A549 (cell line): Measurements from ENCODE around the gene MAGIX. TPM values are rescaled to one million over a fixed set of nuclear protein-coding genes. Genes with fewer than 3 reads are reported as not detected.
"Not testable (repeated sequence)": the region's sequence is repeated elsewhere in the genome, so short reads cannot be mapped to it uniquely, and the experiment has no call there.

ENCODE experiments used
- ATAC-seq, 2 experiments: fragments of 200-7000 bp in 1 of 2; fragments of >200 bp in 1 of 2; cut with Nextera tagmentation in 1 of 2; cut with Tn5 transposase in 1 of 2; 3 replicates each; pipeline versions ENCODE4 v1.8.0 to v1.9.1; 2018 to 2020; ENCODE audit warnings: mild to moderate bottlenecking in 1 of 2, moderate library complexity in 1 of 2
- CTCF ChIA-PET: fragments of 300-600 bp; sonication (Branson Sonifier 250); formaldehyde crosslinking; extraction: SDS; loops from one replicate; lab custom pipeline; 2021; ENCODE audit warnings: antibody characterized with exemption, inconsistent platforms; lab: Yijun Ruan, JAX
- POLR2A ChIA-PET: fragments of 350-600 bp; formaldehyde crosslinking; extraction: SDS; loops from one replicate; lab custom pipeline; 2021; ENCODE audit warnings: antibody characterized with exemption, inconsistent platforms; lab: Yijun Ruan, JAX
- DNase-seq, 2 experiments: peaks; one replicate each; pipeline versions ENCODE4 v3.0.0 to v3.0.0-alpha.2; 2011 to 2016; ENCODE audit warnings: low read depth in 1 of 2, low spot score in 1 of 2
- FAIRE-seq: peaks from 2 replicates; lab custom pipeline; 2011; peaks lifted over from hg19 to GRCh38; lab: Jason Lieb, UNC
- H3K27ac ChIP-seq, 2 experiments: fragments of >200 bp; sonication (Bioruptor Twin); formaldehyde crosslinking; 3 replicates each; pipeline ENCODE4 v1.5.1; 2016 to 2017
- H3K4me1 ChIP-seq: fragments of >200 bp; sonication (Bioruptor Twin); formaldehyde crosslinking; 3 replicates; pipeline ENCODE4 v1.6.1; 2016
- H3K4me2 ChIP-seq: fragments of >200 bp; sonication (Bioruptor Twin); formaldehyde crosslinking; 3 replicates; pipeline ENCODE4 v1.6.1; 2016
- H3K4me3 ChIP-seq: fragments of >200 bp; sonication (Bioruptor Twin); formaldehyde crosslinking; 3 replicates; pipeline ENCODE4 v1.5.1; 2016
- H3K9me3 ChIP-seq: fragments of >200 bp; sonication (Bioruptor Twin); formaldehyde crosslinking; 3 replicates; pipeline ENCODE4 v1.6.1; 2016
- ATOH8 ChIP-seq: fragments of 250-450 bp; sonication (Bioruptor Pico); IDR thresholded peaks from 2 replicates; pipeline ENCODE4 v1.5.0; 2020; ENCODE audit warnings: low read depth, mild to moderate bottlenecking, moderate library complexity
- BCL3 ChIP-seq: fragments of >200 bp; sonication (Bioruptor Twin); formaldehyde crosslinking; IDR thresholded peaks from 3 replicates; pipeline ENCODE4 v1.6.1; 2016
- BHLHE40 ChIP-seq: IDR thresholded peaks from 2 replicates; pipeline ENCODE4 v1.6.1; 2012; ENCODE audit warnings: low read depth, low read length, inconsistent platforms
- CEBPB ChIP-seq, 2 experiments: fragments of >200 bp in 1 of 2; sonication (Bioruptor Twin) in 1 of 2; formaldehyde crosslinking in 1 of 2; IDR thresholded peaks; 2 replicates each; pipeline ENCODE4 v1.6.1; 2012 to 2016
- CHD4 ChIP-seq: fragments of 200-600 bp; sonication (generic); IDR thresholded peaks from 2 replicates; pipeline ENCODE4 v1.6.1; 2016; ENCODE audit warnings: antibody characterized with exemption, mild to moderate bottlenecking, borderline replicate concordance
- CTCF ChIP-seq: fragments of >200 bp; sonication (Bioruptor Twin); formaldehyde crosslinking; IDR thresholded peaks from 3 replicates; pipeline ENCODE4 v1.5.1; 2016
- EHMT2 ChIP-seq: fragments of 200-600 bp; sonication (generic); IDR thresholded peaks from 2 replicates; pipeline ENCODE4 v1.6.1; 2016; ENCODE audit warnings: antibody characterized with exemption, low read depth, mild to moderate bottlenecking, moderate library complexity
- ESRRA ChIP-seq: fragments of 150-350 bp; IDR thresholded peaks from 2 replicates; pipeline ENCODE4 v1.6.1; 2014; ENCODE audit warnings: mild to moderate bottlenecking, low read length, borderline replicate concordance
- HOXB5 ChIP-seq: fragments of 250-450 bp; sonication (Bioruptor Pico); IDR thresholded peaks from 2 replicates; pipeline ENCODE4 v1.5.0; 2020; ENCODE audit warnings: mild to moderate bottlenecking, moderate library complexity
- JUNB ChIP-seq: fragments of >200 bp; sonication (Bioruptor Twin); formaldehyde crosslinking; IDR thresholded peaks from 2 replicates; pipeline ENCODE4 v1.6.1; 2016
- KDM5A ChIP-seq: fragments of 200-600 bp; sonication (generic); IDR thresholded peaks from 2 replicates; pipeline ENCODE4 v1.6.1; 2016; ENCODE audit warnings: antibody characterized with exemption, mild to moderate bottlenecking
- MAX ChIP-seq: IDR thresholded peaks from 2 replicates; pipeline ENCODE4 v1.6.1; 2012
- POLR2A ChIP-seq: IDR thresholded peaks from 2 replicates; pipeline ENCODE4 v1.6.1; 2012; ENCODE audit warnings: mild to moderate bottlenecking, low read length
- RAD21 ChIP-seq, 2 experiments: fragments of >200 bp in 1 of 2; sonication (Bioruptor Twin) in 1 of 2; formaldehyde crosslinking in 1 of 2; IDR thresholded peaks in 1 of 2; conservative IDR thresholded peaks in 1 of 2; 2 replicates in 1 of 2; 3 replicates in 1 of 2; pipeline ENCODE4 v1.6.1; 2012 to 2018; ENCODE audit warnings: inconsistent platforms in 1 of 2
- RARB ChIP-seq: fragments of 250-450 bp; sonication (Bioruptor Pico); IDR thresholded peaks from 2 replicates; pipeline ENCODE4 v1.8.0; 2021; ENCODE audit warnings: mild to moderate bottlenecking, moderate library complexity
- RCOR1 ChIP-seq: fragments of 150-350 bp; IDR thresholded peaks from 2 replicates; pipeline ENCODE4 v1.6.1; 2014; ENCODE audit warnings: antibody characterized with exemption, low read length, low read depth
- SMC3 ChIP-seq: fragments of >200 bp; sonication (Bioruptor Twin); formaldehyde crosslinking; IDR thresholded peaks from 3 replicates; pipeline ENCODE4 v1.6.1; 2018; ENCODE audit warnings: inconsistent platforms
- TFCP2L1 ChIP-seq: fragments of 250-450 bp; sonication (Bioruptor Pico); IDR thresholded peaks from 2 replicates; pipeline ENCODE4 v1.5.0; 2021; ENCODE audit warnings: mild to moderate bottlenecking
- ZC3H11A ChIP-seq: fragments of 450-650 bp; IDR thresholded peaks from 2 replicates; pipeline ENCODE4 v1.6.1; 2014; ENCODE audit warnings: antibody characterized with exemption, mild to moderate bottlenecking
- WGBS: methylation state at CpG from one replicate; pipeline ENCODE4 v1.1.6; 2017; ENCODE audit errors: missing lambda C conversion rate; 5-methylcytosine and 5-hydroxymethylcytosine counted together
- polyA plus RNA-seq, 4 experiments: library from polyadenylated mRNA; depleted of rRNA in 3 of 4; stranded (reverse); fragments of >200 nt; fragmentation: RNase III in 1 of 4; extraction: RNeasy Plus Mini Kit Qiagen cat#74134 plus additional on column Dnase treatment in 1 of 4; gene quantifications; 2 replicates in 3 of 4; 3 replicates in 1 of 4; pipeline ENCODE4 v1.2.3, GENCODE V29; 2011 to 2017

Gene MAGIX
- polyA plus RNA-seq, 2 of the 4 experiments (the other 2 are of a cell fraction), result 1.1 to 2.2 TPM

- H3K4me2 ChIP-seq, result no peak overlapping the region
- CTCF ChIA-PET, result interaction anchor here (0.9 to 1.5 kb wide), 3 partner anchors 9 to 18 kb away, joined by 3 to 4 read pairs (median 3); no protein-coding TSS in a partner anchor
- H3K9me3 ChIP-seq, result no peaks in the 10 kb centered on the region
- POLR2A ChIA-PET, result no interaction called here
- FAIRE-seq (no peak), DNase-seq (no peak), ATAC-seq (no peak)
- peaks cover 16% of the 10 kb centered on the region for H3K4me1 ChIP-seq
- TF ChIP-seq HOXB5 (CRISPR knock-in tag) (no peak), ESRRA (no peak), SMC3 (no peak)
- 94% methylated on average over 1 of the region's 1 CpG for WGBS
- no peak overlapping the region for H3K27ac ChIP-seq
- H3K4me3 ChIP-seq, result no peak overlapping the region
Measured at GRCh38 chrX:49137492-49137891, 25.1 kb upstream of the MAGIX start.

GRCh38 chrX:49139713-49140112 lies 22.8 kb upstream of the MAGIX start:
- DNase-seq, result peak in 1 of 2 experiments; percentile 34
- no peak for FAIRE-seq

GRCh38 chrX:49142264-49142663 lies 20.3 kb upstream of the MAGIX start:
- H3K4me3 ChIP-seq, H3K4me2 ChIP-seq, H3K9me3 ChIP-seq, ATAC-seq, FAIRE-seq, H3K27ac ChIP-seq: not testable (repeated sequence)
- H3K4me1 ChIP-seq, result peaks cover 16% of the 10 kb centered on the region
- POLR2A ChIA-PET, result interaction anchor here (1.0 kb wide), 1 partner anchor 13 kb away, joined by 7 read pairs; no protein-coding TSS in a partner anchor
- peak in 1 of 2 experiments; percentile 29 for DNase-seq
- CTCF ChIA-PET, result interaction anchor here (0.9 to 7.7 kb wide), 10 partner anchors 9 to 612 kb away, joined by 3 to 54 read pairs (median 4); no protein-coding TSS in a partner anchor
- 30% methylated on average over 9 of the region's 9 CpGs for WGBS
- TF ChIP-seq CEBPB (IDR thresholded peaks at IDR 0.05) (peak in 1 of 2 experiments; percentile 24; a peak in 1 of 4 replicates), CTCF (peak; percentile 54), RAD21 (conservative IDR thresholded peaks at IDR 0.05 in 1 of 2, IDR thresholded peaks at IDR 0.05 in 1 of 2) (peak; percentile 46 to 61)
- TF ChIP-seq, all 56 proteins: peak for 3; not testable (repeated sequence) for 53

More at GRCh38 chrX:49139713-49140112, 22.8 kb upstream of the MAGIX start:
- TF ChIP-seq SMC3, result no peak
- no peak for TF ChIP-seq TFCP2L1
- TF ChIP-seq JUNB, result no peak
- no peak for TF ChIP-seq MAX
- TF ChIP-seq RCOR1, result no peak
- TF ChIP-seq BHLHE40, result no peak
- no peak for TF ChIP-seq EHMT2
- TF ChIP-seq CHD4, result no peak
- TF ChIP-seq RARB (CRISPR knock-in tag), result no peak
- no peak for TF ChIP-seq ATOH8 (CRISPR knock-in tag)
- TF ChIP-seq POLR2A, result no peak
- TF ChIP-seq BCL3, result no peak
- TF ChIP-seq ZC3H11A, result no peak
- no peak for TF ChIP-seq KDM5A
- Histone ChIP-seq H3K9me3 (no peaks in the 10 kb centered on the region), H3K4me1 (peaks cover 16% of the 10 kb centered on the region), H3K4me2 (peak overlapping the region; percentile 64), H3K27ac (peak overlapping the region; percentile 69 to 77), H3K4me3 (no peak overlapping the region)
- ChIA-PET POLR2A (no interaction called here), CTCF (interaction anchor here (2.0 to 7.7 kb wide), 2 partner anchors 15 to 24 kb away, joined by 5 to 54 read pairs; no protein-coding TSS in a partner anchor)
- 19% methylated on average over 4 of the region's 4 CpGs for WGBS
- peak in 1 of 2 experiments; percentile 69; a peak in 3 of 6 replicates for ATAC-seq

GRCh38 chrX:49143154-49143553 lies 19.4 kb upstream of the MAGIX start:
- H3K9me3 ChIP-seq, FAIRE-seq, ATAC-seq, H3K4me3 ChIP-seq, POLR2A ChIA-PET, DNase-seq, H3K27ac ChIP-seq, H3K4me2 ChIP-seq: not testable (repeated sequence)
- 64% methylated on average over 7 of the region's 7 CpGs for WGBS
- H3K4me1 ChIP-seq, result peaks cover 18% of the 10 kb centered on the region
- CTCF ChIA-PET, result interaction anchor here (0.6 to 7.7 kb wide), 8 partner anchors 8 to 34 kb away, joined by 3 to 54 read pairs (median 4); no protein-coding TSS in a partner anchor
